NCI-H187 (cell line): ENCODE measurements around the gene FSD2.

Experiments
- DNase-seq, 2 experiments: peaks; one replicate each; lab custom pipeline; 2025; lab: John Stamatoyannopoulos, UW

Gene FSD2, protein sequence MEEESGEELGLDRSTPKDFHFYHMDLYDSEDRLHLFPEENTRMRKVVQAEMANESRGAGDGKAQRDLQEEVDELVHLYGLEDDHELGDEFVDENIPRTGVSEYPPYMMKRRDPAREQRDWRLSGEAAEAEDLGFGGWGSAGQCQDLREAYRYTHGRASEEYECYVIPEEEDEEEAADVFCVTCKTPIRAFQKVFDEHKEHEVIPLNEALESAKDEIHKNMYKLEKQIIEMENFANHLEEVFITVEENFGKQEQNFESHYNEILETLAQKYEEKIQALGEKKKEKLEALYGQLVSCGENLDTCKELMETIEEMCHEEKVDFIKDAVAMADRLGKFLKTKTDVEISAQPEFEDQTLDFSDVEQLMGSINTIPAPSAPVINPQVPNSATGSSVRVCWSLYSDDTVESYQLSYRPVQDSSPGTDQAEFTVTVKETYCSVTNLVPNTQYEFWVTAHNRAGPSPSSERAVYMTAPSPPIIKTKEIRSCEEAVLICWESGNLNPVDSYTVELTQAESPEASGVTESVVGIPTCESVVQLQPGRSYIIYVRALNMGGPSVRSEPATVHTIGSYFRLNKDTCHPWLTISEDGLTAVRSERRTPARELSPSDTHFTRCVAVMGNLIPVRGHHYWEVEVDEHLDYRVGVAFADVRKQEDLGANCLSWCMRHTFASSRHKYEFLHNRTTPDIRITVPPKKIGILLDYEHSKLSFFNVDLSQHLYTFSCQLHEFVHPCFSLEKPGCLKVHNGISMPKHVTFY

DNA sequence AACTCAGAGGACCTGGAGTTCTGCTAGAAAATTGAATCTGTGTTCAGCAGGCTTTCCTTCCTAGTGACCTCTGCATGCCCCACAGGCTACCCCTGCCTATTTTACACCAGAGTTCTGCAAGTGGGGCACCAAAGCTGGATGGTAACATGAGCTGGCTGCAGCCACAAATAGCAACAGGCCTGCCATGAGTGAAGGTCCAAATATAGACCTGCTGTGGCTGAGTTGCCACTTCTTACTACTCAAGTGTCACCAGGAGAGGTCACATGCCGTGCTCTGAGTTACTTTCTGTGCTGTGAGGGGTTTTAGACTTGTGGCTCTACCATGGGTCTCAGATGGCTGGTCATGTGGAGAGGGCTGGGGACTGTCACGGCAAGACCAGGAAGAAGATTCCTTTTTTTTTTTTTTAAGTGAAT, at the start of gene FSD2:
Gene FSD2 (minus strand): TSS at position 76 of the 413 bp plus-strand sequence. CDS start 18,679 bp downstream, outside the sequence.
- peak; percentile 18 to 56 for DNase-seq

DNA sequence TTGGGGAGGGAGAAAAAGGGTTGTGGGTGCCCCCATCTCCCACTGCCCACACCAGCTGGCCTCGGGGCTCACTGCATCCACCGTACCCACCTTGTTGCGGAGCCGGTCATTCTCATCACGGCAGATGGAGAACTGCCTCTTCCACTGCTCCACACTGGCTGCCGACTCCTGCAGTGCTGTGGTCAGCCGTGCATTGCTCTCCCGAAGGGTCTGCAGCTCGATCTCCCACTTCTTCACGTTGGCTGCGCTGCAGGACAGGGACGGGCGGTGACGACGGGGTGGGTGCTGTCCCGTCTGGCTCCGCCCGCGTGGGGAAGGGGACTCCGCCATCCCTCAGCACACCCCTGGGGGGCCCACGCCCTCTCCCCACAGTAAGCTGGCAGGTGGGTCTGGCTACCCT, 48.7 kb upstream of the FSD2 start:
- DNase-seq = no peak

DNA sequence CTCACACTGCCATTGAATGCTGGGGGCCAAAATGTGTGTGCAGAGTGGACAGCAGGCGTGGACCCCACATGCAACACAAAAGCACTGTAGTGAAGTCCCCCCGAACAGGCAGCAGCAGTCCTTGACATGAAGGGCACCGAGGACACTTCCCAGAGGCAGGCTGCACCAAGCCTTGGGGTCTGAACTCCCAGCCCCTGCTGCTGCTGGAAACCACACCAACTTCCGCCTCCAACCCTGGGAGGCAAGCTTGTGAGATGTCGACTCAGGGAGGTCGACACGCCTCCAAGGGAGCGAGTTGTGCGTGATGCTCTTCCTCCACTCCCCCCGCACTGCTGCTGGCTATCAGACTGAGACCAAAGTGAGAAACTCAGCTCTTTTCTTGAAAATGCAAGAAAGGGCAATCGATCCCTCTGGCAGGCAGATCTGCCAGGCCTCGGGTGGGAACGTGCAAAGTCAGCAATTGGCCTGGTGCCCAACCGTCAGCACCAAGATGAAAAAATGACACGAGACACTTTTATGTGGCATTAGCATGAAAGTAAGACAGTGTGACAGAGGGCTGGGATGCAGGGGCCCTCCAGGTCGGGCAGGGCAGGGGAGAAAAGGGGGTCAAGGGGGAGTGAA, 47.2 kb upstream of the FSD2 start:
- no peak for DNase-seq

DNA sequence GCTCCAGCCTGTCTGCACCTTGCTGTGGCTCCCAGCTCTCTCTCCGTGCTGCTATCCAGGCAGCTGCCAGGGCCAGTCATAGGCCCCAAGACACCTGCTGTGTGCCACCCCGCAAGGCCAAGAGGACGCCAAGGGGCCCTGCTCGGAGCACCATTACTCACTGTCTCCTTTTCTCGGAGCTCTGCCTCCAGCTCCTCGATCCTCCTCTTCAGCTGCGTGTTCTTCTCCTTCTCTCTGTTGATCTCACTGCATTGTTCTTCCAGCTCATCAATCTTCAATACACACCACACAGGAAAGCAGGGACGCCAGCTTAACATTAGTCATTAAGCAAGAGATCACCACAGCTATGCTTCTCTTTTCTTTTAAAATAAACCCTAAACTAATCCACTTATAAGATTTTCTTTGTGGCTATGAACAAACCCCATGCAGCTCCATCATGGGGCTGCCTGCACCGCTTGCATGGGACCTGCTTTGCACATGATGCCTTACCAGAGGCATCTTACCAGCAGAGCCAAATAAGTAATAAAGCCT, 46.2 kb upstream of the FSD2 start:
- no peak for DNase-seq

DNA sequence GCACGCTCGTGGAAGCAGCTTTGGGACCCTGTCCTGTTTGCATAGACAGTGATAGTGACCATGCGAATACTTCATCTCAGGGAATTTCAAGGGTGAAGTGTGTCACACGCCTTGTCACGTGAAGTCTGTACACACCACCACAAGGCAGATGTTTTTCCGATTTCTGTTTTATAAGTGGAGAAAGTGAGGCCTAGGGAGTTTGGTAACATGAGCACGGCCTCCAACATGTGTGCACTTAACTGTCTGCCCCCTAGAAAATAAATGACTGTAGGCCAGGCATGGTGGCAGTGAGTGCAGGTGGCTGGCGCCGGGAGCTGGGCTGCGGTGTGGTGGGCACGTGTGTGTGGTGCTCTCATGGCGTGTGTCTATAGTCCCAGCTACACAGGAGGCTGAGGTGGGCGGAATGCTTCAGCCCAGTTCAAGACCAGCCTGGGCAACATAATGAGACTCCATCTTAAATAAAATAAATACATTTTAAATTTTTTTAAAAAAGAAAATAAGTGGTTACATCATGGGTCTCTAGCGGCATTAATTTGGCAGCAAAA, 45.5 kb upstream of the FSD2 start:
- no peak for DNase-seq

DNA sequence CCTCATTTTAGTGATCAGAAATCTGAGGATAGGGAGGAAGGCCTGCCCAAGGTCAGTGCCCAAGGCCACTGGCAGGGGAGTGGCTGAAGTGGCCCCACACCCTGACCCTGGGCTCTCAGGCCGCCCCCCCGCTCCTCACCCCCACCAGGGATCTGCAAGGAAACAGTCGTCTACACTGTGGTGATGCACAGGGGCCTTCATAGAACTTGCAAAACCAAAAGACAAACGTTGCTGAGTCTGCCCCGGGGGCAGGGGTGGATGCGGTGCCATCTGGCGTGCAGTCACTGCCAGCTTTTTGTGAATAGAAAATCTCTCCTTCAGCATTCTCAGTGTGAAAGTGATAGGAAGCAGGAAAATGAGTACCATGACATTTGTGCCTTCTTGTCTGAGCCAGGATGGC, 44.9 kb upstream of the FSD2 start:
- DNase-seq = no peak

DNA sequence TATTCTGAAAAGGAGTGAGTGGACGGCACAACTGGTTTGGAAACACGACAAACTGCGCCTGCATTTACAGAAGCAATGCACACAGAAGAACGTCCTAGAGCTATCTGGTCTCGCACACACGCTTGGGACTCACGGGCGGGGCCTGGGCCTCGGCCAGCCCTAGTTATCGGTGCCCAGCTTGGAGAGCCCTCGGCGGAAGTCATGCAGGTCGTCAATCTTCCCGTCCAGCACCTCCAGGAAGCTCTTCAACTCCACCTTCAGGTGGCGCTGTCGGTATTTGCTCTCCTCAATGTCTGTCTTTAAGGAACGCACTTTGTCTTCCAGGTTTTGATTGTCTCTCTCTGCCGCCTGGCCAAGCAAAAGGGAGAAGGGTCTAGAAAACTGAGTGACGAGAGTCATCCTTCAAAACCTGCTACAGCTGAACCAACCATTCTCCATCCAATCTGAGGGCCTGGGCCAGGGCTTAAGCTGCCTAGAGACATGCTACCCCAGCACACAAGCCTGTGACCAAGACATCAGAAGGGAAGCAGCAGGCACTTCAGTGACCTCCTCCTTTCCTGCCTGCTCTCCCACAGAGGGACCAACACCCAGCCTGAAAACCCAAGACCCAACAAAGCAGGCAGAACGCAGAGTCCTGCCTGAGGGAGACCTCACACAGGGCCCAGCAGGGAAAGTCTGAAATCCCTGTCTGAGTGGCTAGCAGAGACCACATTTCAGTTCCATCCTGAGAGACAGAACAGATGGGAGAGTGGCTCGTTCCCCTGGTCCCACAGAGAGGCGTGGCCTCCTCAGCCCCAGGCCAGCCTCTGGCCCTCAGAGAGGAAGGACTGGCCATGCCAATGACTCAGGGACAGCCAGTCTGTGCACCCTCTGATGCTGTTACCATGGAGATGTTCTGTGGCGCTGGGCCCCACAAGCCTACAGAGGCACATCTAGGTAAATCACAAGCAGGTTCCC, 44.0 kb upstream of the FSD2 start:
- DNase-seq = no peak

DNA sequence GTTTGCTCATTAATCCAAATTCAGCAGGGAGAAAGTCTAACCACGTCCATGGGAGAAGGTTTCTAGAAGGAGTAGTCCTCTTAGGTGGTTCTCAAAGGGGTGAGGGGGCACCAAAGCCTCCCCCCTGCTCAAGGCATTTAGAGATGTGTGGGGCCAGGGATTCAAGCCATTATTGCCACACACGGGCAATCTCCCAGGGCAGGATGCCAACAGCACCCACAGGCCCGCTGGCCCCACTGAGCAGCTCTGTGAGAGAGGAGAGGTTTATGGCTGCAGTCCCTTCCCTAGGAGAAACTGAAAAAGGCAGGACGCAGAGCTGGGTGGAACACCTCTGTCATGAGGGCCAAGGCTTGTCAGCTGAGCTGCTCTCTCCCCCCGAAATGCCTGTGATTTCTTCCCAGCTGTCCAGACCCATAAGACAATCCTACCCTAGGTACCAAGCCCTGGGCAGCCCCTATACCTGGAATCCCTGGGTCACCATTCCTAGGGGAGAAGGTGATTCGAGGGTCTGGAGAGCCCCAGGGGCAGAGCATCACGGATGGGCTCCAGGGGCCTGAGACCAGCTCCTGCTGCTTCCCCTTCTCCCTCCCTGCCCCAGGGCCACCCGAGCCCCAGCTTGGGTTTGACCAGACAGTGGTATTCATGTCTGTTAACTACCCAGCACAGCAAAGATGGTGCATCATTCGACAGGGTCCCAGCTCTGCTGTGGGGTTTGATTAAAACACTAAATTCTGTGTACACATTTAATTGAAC, 42.5 kb upstream of the FSD2 start:
- DNase-seq = no peak

DNA sequence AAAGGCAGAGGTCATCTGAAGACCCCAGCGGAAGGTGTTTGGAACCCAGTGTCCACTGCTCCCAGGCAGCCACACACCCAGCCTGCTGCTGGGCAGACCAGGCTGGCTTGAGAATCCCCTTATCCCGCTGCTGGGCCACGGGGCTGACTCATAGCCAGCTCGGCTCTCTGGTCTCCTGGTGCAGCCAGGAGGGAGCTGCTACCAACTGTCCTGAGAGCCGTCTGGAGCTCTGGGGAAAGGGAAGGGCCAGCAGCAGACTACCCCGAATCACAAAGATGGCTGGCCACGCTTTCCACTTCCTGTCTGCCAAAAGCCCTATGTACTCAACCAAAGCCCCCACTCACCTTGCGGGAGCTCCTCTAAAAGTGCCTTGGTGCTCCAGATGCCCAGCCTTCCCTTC, 41.8 kb upstream of the FSD2 start:
- no peak for DNase-seq

DNA sequence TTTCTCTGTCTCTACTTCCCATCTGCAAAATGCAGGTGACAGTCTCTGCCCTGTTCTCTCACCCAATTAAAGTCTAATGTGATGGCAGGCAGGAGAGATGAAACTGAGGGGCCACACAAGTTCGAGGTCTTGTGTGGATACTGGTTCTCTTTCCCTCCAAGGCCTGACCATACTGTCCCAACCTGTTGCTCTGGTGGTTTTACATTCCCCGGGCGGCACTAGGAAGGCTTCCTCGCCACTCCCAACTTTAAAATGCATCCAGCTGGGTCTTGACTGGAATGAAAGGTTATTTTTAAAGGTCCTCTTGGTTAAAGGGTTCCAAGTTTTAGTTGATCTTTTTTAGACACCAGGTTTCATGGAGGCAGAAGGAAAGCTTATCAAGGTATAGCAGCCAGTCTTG, 40.8 kb upstream of the FSD2 start:
- DNase-seq = no peak

DNA sequence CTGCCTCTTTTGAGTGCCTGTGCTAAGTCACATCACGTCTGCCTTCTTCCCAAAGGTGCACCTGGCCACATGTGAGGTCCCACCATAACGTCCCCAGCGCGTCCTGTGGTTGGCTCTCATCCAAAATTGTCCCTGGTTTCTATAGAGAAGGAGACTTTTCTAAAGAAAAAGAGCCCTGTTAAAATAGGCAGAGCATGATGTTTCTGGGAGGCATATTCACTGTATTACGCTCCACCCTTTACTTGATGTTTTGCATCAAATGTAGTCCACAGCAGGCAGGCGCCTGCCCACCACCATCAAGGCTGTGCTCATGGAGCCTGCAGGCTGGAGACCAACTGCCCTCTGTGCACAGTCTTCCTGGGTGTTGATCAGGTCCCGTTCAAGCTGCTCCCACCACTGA, 39.8 kb upstream of the FSD2 start:
- DNase-seq = no peak

DNA sequence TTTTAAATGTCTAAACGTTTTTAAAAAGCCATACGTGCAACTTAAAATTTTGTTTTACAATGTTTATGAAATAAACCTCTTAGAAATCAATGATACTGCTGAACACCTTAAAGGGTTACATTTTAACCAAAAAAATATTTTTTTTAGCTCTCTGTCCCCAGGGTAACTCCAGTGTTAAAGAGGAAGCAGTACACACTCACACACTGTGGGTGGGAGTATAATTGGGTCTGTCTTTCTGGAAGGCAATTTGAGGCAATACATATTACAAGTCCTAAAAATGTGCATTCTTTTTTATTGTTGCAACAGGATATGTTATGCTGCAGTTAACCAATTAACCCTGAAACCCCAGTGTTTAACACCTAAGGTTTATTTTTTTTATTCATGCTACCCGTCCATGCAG, 37.7 kb upstream of the FSD2 start:
- no peak for DNase-seq

DNA sequence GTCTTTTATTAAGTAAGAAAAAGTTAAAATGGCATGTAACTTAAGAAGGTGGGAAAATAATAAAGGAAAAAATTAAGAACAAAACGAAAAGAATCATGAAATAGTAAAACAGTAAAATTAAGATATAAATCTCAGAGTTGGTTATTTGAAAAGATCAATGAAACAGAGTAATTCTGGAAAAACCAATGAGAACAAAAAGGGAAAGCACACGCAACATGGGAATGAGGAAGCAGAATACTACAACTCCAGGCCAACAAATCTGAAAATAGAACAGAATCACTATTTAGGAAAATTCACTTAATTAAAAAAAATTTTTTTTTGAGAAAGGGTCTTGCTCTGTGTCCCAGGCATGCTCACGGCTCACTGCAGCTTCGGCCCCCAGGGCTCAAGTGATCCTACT, 34.3 kb upstream of the FSD2 start:
- no peak for DNase-seq

DNA sequence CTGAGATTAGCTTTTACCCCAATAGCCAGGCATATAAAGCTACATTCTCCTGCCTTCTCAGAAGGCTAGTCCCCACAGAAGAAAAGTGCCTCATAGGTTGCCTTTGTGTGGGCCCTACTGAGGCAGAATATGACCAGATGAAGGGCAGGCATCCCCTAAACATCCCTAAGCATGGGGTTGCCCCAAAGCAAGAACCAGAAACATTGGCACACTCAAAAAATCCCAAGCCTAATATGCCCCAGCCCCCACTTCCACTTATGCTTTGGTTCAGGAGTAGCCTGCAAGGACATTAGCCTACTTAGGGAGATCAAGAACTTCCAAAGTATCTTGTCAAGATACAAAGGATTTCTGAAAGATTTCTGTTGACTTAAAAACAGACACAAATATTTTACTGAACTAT, 33.3 kb upstream of the FSD2 start:
- DNase-seq = no peak

DNA sequence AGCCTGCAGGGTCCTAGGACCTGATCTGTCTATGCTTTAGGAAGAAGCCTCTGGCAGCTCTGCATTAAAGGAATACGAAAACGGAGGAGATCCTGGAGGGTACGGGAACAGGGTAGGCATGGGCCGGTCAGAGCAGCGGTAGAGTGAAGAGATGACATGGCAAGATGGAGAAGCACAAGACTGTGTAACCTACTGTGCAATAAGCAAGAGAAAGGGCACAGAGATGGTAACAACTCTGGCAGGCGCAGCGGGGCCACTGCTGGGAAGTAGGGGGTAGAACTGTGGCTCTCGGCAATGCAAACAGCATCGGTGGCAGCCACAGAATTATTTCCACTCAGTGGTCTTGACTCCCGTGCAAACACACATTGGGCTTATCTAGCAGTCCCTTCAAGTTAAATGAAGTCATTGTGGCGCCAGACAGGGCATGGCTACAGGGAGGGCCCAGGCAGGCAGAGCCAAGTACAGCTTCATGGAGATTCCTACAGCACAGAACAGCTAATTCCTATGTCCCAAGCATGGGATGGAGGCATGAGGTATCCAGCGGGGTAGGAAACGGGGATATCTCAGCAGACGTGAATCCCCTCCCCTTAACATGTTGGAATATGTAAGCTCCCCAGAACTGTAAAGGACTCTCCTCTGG, 32.3 kb upstream of the FSD2 start:
- no peak for DNase-seq

DNA sequence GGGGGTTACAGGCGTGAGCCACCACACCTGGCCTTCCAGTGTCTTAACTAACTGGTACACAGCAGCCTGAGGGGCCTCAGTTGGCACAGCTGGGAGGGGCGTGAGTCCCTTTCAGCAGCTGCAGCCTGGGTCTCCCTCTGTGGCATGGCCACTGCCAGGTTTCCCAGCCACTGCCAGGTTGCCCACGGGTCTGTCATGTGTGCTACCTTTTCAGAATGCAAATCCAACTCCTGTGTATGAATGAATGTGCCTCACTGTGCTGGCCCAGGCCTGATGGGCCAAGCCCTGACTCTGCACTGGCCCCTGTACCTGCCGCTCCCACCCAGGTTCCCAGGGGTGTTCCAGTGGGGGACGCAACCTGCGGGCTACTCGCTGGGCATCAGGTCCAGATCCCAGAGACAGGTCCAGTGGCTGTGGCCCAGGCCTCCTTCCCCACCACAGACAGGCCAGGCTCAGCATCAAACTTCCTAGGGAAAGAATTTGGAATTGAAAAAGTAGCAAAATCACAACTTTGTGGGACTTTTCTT, 29.6 kb upstream of the FSD2 start:
- DNase-seq = no peak

DNA sequence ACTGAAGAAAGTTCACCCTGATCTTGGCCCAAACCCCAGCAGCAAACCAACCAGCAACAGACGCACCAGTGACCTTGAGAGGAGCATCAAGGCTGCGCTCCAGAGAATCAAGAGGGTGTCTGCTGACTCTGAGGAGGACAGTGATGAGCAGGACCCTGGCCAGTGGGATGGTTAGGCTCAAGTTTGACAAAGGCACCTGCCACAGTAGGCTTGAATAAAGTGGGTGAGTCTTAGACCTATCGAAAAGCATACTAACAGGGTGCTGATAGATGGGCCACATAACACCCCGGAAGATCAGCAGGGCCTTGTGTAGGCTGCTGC, 27.5 kb upstream of the FSD2 start:
- DNase-seq = no peak

DNA sequence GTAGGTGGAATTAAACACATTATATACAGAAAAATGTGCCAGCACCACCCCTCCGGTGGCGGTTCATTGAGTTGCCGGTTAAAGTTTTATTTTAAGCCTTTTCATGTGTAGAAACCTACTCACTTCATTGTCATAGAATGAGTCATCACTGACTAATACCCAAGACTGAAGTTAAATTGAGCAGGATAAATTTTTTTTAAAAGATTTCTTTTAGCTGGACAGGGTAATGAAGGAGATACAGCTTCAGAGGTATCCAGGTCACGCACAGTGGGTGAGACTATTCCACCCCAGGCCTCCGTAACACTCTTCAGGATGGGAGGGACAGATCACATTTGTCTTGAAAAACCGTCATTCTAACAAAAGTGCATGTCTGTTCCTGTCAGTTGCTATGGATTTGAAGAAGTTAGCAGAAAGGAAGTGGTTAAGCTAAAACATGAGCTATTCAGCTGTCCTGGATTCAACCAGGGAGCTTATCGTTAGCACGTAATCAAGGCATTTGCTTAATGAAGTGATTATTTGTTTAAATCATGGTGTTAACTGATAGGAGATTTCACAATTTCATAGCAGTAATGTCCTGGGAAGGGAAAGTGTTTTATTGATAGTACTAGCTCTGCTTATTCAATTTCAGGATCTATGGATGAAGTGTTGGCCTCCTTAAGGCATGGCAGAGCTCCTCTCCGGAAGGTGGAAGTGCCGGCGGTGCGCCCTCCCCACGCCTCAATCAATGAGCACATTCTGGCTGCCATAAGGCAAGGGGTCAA, 26.9 kb upstream of the FSD2 start:
- no peak for DNase-seq

DNA sequence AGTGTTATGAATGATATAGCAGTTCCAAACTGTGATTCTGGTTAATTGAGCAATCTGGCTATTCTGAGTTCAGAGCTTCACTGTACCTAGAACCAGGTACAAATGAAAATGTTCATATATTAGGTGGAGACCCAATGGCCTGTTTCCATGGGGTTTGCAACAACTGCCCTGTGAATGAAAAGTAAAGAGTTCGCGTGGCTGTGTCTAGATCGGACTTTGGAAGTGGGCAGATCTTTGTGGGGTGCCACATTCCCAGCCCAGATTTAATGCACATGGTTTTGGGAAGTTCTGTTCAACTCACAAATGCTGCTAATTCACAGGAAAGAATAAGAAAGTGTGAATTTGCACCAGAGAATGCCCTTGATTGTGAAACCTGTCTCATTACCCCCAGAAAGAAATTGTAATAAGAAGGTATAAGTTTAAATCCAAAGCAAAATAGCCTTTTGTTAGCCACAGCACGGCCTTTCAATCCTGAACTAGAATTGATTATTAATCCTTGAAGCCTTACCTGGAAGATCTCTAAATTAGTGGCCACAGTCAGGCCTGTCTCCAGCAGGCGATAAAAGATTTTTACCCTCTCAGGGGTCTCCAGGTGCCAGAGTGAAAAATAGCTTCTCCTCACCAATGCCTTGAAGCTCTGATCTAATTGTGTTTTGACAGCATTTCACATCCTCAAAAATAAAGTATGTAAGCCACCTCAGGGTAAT, 26.2 kb upstream of the FSD2 start:
- no peak for DNase-seq
